Measurements from ENCODE around the gene RNF31. TPM values are rescaled to one million over a fixed set of nuclear protein-coding genes. Genes with fewer than 3 reads are reported as not detected.

The RNF31 gene
- total RNA-seq, 4 donors from 2014 or later, result 26.6 to 64.2 (median 37.8) TPM

GRCh38 chr14:24119691-24120090 is 27.6 kb upstream of the RNF31 start:
- no peak for ATAC-seq (ENCODE audit: low FRiP score)
- no peak for DNase-seq (ENCODE audit: low spot score)
- TF ChIP-seq CTCF (IDR thresholded peaks at IDR 0.05), result no peak

DNA sequence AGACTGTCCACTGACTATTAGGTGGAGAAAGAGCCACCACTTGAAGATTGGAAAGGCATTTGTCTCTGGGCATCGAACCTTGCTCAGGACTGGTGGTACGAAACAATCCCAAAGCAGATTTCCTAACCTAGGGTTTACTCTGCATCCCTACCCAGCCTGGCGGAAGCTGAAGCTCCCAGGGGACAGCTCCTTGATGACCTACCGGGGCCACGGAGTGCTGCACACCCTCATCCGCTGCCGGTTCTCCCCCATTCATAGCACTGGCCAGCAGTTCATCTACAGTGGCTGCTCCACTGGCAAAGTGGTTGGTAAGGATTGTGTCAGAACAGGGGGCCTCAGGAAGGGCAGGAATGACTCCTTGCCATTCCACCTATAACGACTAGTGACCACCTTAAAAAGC is 26.1 kb upstream of the RNF31 start:
- ATAC-seq (ENCODE audit: low FRiP score) (no peak), DNase-seq (ENCODE audit: low spot score) (no peak)
- TF ChIP-seq CTCF (IDR thresholded peaks at IDR 0.05), result no peak

- DNase-seq (ENCODE audit: low spot score) (no peak), ATAC-seq (ENCODE audit: low FRiP score) (no peak)
- no peak for TF ChIP-seq CTCF (IDR thresholded peaks at IDR 0.05)
These were observed 24.9 kb upstream of the RNF31 start for GRCh38 chr14:24122416-24122815.

DNA sequence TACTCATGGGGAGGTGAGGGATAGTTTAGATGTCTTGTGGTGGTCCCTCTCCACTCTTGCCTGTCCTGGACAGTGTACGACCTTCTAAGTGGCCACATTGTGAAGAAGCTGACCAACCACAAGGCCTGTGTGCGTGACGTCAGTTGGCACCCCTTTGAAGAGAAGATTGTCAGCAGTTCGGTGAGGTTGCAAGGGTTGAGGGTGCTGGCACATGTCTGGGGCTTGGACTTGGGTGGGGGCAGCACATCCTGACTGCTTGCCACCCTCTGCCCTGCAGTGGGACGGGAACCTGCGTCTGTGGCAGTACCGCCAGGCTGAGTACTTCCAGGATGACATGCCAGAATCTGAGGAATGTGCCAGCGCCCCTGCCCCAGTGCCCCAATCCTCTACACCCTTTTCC is 24.4 kb upstream of the RNF31 start:
- no peak for ATAC-seq (ENCODE audit: low FRiP score)
- DNase-seq (ENCODE audit: low spot score), result no peak
- no peak for TF ChIP-seq CTCF (IDR thresholded peaks at IDR 0.05)

DNA sequence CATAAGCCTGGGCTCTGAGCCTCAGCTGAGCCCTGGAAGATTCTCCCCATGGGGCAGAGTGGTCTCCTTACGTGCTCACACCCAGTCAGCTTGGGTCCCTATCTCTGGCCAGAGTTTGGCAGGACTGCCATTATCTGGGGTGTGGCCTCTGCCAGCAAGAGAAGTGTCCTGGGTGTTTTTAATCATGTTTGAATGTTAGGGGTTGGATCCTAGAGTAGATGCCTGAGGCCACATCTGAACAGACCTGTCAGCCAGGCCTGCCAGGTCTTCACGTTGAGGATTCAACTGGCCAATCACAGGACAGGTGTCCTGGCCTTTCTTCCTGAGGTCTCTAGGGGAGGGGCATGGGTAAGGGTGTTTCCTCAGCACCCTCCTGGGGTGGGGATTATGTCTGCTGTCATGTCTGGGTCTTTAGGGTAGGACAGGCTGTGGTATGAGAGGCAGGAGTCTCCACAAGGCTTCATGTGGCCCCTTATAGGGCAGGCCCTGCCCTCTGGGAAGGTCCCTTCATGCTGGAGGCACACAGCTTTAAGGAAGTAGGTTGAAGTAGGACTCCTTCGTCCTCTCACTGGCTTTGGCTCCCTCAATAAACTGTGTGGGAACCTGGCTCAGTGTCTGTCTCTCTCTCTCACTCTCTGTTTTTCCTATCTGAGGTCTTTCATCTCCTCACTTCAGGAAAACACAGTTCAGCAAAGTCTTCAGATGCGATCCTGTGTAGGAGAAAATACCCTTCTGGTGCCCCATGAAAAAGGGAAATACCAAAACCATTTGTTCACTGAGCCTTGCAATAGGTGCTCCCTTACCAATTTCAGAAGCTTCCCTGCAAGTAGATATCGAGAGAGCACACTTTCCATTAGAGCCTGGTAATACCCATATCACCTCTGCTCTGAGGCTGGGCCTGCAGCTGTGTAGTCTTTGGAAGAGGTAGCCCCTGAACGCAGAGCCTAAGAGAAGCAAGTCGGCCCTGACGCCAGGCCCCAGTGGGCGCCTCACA is 23.6 kb upstream of the RNF31 start:
- no peak for TF ChIP-seq CTCF (IDR thresholded peaks at IDR 0.05)
- DNase-seq (ENCODE audit: low spot score) (no peak), ATAC-seq (ENCODE audit: low FRiP score) (no peak)

GRCh38 chr14:24126939-24127338 is 20.4 kb upstream of the RNF31 start:
- ATAC-seq (ENCODE audit: low FRiP score), result no peak
- TF ChIP-seq CTCF (IDR thresholded peaks at IDR 0.05), result no peak
- no peak for DNase-seq (ENCODE audit: low spot score)

GRCh38 chr14:24127673-24128072 is 19.6 kb upstream of the RNF31 start:
- ATAC-seq (ENCODE audit: low FRiP score) (no peak), DNase-seq (ENCODE audit: low spot score) (no peak)
- no peak for TF ChIP-seq CTCF (IDR thresholded peaks at IDR 0.05)
